ENCODE data around the gene PPP3R1. TPM values are rescaled to one million over a fixed set of nuclear protein-coding genes. Genes with fewer than 3 reads are reported as not detected.

PPP3R1 gene
- total RNA-seq, 4 donors from 2014 or later, result 9.2 to 32.2 (median 28.1) TPM

DNA sequence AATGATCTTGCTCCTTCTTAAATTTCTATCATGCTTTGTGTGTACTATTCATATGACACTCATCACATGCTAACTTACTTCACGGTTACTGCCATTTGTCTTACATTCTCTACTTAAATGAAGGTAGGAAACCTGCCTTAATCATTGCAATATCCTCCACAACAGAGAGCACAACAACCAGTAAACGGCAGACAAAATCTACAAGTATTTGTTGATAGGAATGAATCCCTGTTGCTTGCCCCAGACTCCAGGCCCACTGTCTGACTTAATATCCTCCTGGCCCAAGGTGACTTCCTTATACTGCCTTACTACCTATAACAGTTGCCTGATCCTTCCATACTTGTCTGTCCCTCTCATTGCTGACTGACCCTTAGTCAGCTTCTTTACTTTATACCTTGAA lies 3.5 kb downstream of the PPP3R1 start:
- in situ Hi-C loops (cut with MboI; ENCODE audit: low pct_ligation_motif_present in 1 of 4, low pct_unique_long_range_greater_than_20kb in 1 of 4, low sequenced_read_pairs in 3 of 4), result no loop called here
- WGBS, 2 donors (ENCODE audit: low coverage in 1 of 2), result 64 to 76% methylated on average over 2 of the region's 2 CpGs
- no peak for DNase-seq
- Histone ChIP-seq H3K9me3 (no peaks in the 10 kb centered on the region), H3K27ac (peak overlapping the region in 3 of 4 donors; percentile 3 to 99 (median 14)), H3K4me3 (no peak overlapping the region), H3K27me3 (no peaks in the 10 kb centered on the region), H3K4me1 (peaks cover 28 to 75% (median 51%) of the 10 kb centered on the region in 4 donors), H3K36me3 (no peaks in the 10 kb centered on the region)
- no peak for TF ChIP-seq POLR2A (IDR thresholded peaks at IDR 0.05)
- no peak for TF ChIP-seq POLR2AphosphoS5 (IDR thresholded peaks at IDR 0.05)
- no peak for TF ChIP-seq CTCF (IDR thresholded peaks at IDR 0.05)
- no peak for TF ChIP-seq EP300 (IDR thresholded peaks at IDR 0.05; ENCODE audit: low read depth)
- intact Hi-C loops (cut with DNase I; ENCODE audit: low total_unique reads), result no loop called here

GRCh38 chr2:68248361-68248760 lies 4.0 kb downstream of the PPP3R1 start:
- Histone ChIP-seq H3K27me3 (no peaks in the 10 kb centered on the region), H3K27ac (peak overlapping the region in 3 of 4 donors; percentile 3 to 99 (median 14)), H3K4me1 (peaks cover 28 to 75% (median 49%) of the 10 kb centered on the region in 4 donors), H3K4me3 (no peak overlapping the region), H3K9me3 (no peaks in the 10 kb centered on the region), H3K36me3 (no peaks in the 10 kb centered on the region)
- DNase-seq, result no peak
- in situ Hi-C loops (cut with MboI; ENCODE audit: low pct_ligation_motif_present in 1 of 4, low pct_unique_long_range_greater_than_20kb in 1 of 4, low sequenced_read_pairs in 3 of 4), result no loop called here
- intact Hi-C loops (cut with DNase I; ENCODE audit: low total_unique reads), result no loop called here
- TF ChIP-seq POLR2A (IDR thresholded peaks at IDR 0.05), result no peak
- TF ChIP-seq CTCF (IDR thresholded peaks at IDR 0.05), result no peak
- TF ChIP-seq POLR2AphosphoS5 (IDR thresholded peaks at IDR 0.05), result no peak
- TF ChIP-seq EP300 (IDR thresholded peaks at IDR 0.05; ENCODE audit: low read depth), result no peak
- 46 to 54% methylated on average over 3 of the region's 3 CpGs for WGBS, 2 donors (ENCODE audit: low coverage in 1 of 2)

- H3K27ac ChIP-seq, result no peak overlapping the region
- peaks cover 28 to 81% (median 51%) of the 10 kb centered on the region in 4 donors for H3K4me1 ChIP-seq
- no peaks in the 10 kb centered on the region for H3K9me3 ChIP-seq
- 68 to 100% methylated on average over 1 of the region's 1 CpG for WGBS, 2 donors (ENCODE audit: low coverage in 1 of 2)
- in situ Hi-C loops (cut with MboI; ENCODE audit: low pct_ligation_motif_present in 1 of 4, low pct_unique_long_range_greater_than_20kb in 1 of 4, low sequenced_read_pairs in 3 of 4) (no loop called here), intact Hi-C loops (cut with DNase I; ENCODE audit: low total_unique reads) (no loop called here)
- H3K4me3 ChIP-seq, result no peak overlapping the region
- TF ChIP-seq CTCF (IDR thresholded peaks at IDR 0.05) (no peak), EP300 (IDR thresholded peaks at IDR 0.05; ENCODE audit: low read depth) (no peak), POLR2A (IDR thresholded peaks at IDR 0.05) (no peak), POLR2AphosphoS5 (IDR thresholded peaks at IDR 0.05) (no peak)
- no peak for DNase-seq
- no peaks in the 10 kb centered on the region for H3K36me3 ChIP-seq
- no peaks in the 10 kb centered on the region for H3K27me3 ChIP-seq
These were observed 5.9 kb downstream of the PPP3R1 start for GRCh38 chr2:68246396-68246795.

DNA sequence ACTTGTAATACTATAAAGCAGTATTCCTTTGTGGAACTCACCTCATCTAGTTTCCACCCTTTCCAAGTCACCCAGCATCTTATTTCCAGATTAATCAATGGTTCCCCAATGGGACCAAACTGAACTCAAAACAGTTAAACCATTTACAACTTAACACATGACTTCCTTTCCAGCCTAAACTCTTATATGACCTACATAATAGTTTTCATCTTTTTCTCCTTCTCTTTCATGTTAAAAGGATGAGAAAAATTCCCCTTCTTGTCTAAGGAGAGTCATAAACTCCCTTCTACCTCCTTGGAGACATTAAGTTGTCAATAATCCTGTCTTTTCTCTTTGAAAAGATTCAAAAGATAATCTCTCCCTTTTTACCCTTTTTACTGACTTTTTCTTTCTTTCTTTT lies 6.7 kb downstream of the PPP3R1 start:
- DNase-seq, result no peak
- Histone ChIP-seq H3K27me3 (no peaks in the 10 kb centered on the region), H3K4me1 (peaks cover 28 to 85% (median 52%) of the 10 kb centered on the region in 4 donors), H3K27ac (no peak overlapping the region), H3K9me3 (no peaks in the 10 kb centered on the region), H3K4me3 (no peak overlapping the region), H3K36me3 (no peaks in the 10 kb centered on the region)
- in situ Hi-C loops (cut with MboI; ENCODE audit: low pct_ligation_motif_present in 1 of 4, low pct_unique_long_range_greater_than_20kb in 1 of 4, low sequenced_read_pairs in 3 of 4) (no loop called here), intact Hi-C loops (cut with DNase I; ENCODE audit: low total_unique reads) (no loop called here)
- TF ChIP-seq POLR2AphosphoS5 (IDR thresholded peaks at IDR 0.05) (no peak), POLR2A (IDR thresholded peaks at IDR 0.05) (no peak)

DNA sequence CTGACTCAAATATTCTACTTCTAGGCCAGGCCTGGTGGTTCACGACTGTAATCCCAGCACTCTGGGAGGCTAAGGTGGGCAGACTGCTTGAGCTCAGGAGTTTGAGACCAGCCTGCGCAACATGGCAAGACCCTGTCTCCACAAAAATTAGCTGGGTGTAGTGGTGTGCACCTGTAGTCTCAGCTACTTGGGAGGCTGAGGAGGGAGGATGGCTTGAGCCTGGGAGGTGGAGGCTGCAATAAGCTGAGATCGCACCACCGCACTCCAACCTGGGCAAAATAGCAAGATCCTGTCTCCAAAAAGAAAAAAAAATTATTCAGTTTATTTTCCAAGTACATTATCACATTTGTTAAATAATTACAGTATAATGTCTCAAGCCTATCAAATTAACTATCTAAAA lies 7.3 kb downstream of the PPP3R1 start:
- intact Hi-C loops (cut with DNase I; ENCODE audit: low total_unique reads) (no loop called here), in situ Hi-C loops (cut with MboI; ENCODE audit: low pct_ligation_motif_present in 1 of 4, low pct_unique_long_range_greater_than_20kb in 1 of 4, low sequenced_read_pairs in 3 of 4) (no loop called here)
- Histone ChIP-seq H3K27ac (no peak overlapping the region), H3K4me3 (no peak overlapping the region), H3K36me3 (no peaks in the 10 kb centered on the region), H3K4me1 (peaks cover 28 to 84% (median 51%) of the 10 kb centered on the region in 4 donors), H3K27me3 (no peaks in the 10 kb centered on the region), H3K9me3 (no peaks in the 10 kb centered on the region)
- DNase-seq, result no peak
- 92 to 95% methylated on average over 2 to 4 of the region's 4 CpGs for WGBS, 2 donors (ENCODE audit: low coverage in 1 of 2)
- no peak for TF ChIP-seq POLR2A (IDR thresholded peaks at IDR 0.05)
- no peak for TF ChIP-seq EP300 (IDR thresholded peaks at IDR 0.05; ENCODE audit: low read depth)
- TF ChIP-seq CTCF (IDR thresholded peaks at IDR 0.05), result no peak
- no peak for TF ChIP-seq POLR2AphosphoS5 (IDR thresholded peaks at IDR 0.05)
